Cerebellar nuclear complex (tissue), 1 donor: Measurements from ENCODE around the gene EMILIN1.

ENCODE experiments used
- DNase-seq, 2 experiments: peaks; one replicate each; lab custom pipeline; 2025; lab: John Stamatoyannopoulos, UW

Gene EMILIN1

GRCh38 chr2:27080140-27080469 is 1.7 kb downstream of the EMILIN1 start:
- no peak for DNase-seq

- DNase-seq = no peak
Measured at GRCh38 chr2:27080603-27080936, 2.2 kb downstream of the EMILIN1 start.

DNA sequence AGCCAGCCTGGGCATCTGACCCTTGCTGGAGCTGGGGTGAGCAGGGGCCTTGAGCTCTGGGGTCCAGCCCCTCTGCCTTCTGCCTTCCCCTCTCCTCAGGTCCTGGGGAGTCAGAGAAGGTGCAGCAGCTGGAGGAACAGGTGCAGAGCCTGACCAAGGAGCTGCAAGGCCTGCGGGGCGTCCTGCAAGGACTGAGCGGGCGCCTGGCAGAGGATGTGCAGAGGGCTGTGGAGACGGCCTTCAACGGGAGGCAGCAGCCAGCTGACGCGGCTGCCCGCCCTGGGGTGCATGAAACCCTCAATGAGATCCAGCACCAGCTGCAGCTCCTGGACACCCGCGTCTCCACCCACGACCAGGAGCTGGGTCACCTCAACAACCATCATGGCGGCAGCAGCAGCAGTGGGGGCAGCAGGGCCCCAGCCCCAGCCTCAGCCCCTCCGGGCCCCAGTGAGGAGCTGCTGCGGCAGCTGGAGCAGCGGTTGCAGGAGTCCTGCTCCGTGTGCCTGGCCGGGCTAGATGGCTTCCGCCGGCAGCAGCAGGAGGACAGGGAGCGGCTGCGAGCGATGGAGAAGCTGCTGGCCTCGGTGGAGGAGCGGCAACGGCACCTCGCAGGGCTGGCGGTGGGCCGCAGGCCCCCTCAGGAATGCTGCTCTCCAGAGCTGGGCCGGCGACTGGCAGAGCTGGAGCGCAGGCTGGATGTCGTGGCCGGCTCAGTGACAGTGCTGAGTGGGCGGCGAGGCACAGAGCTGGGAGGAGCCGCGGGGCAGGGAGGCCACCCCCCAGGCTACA is 3.8 kb downstream of the EMILIN1 start:
- DNase-seq = no peak

DNA sequence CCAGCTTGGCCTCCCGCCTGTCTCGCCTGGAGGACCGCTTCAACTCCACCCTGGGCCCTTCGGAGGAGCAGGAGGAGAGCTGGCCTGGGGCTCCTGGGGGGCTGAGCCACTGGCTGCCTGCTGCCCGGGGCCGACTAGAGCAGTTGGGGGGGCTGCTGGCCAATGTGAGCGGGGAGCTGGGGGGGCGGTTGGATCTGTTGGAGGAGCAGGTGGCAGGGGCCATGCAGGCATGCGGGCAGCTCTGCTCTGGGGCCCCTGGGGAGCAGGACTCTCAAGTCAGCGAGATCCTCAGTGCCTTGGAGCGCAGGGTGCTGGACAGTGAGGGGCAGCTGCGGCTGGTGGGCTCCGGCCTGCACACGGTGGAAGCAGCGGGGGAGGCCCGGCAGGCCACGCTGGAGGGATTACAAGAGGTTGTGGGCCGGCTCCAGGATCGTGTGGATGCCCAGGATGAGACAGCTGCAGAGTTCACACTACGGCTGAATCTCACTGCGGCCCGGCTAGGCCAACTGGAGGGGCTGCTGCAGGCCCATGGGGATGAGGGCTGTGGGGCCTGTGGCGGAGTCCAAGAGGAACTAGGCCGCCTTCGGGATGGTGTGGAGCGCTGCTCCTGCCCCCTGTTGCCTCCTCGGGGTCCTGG is 4.5 kb downstream of the EMILIN1 start:
- no peak for DNase-seq

- DNase-seq = no peak
Measured at GRCh38 chr2:27083410-27084296, 5.2 kb downstream of the EMILIN1 start.

DNA sequence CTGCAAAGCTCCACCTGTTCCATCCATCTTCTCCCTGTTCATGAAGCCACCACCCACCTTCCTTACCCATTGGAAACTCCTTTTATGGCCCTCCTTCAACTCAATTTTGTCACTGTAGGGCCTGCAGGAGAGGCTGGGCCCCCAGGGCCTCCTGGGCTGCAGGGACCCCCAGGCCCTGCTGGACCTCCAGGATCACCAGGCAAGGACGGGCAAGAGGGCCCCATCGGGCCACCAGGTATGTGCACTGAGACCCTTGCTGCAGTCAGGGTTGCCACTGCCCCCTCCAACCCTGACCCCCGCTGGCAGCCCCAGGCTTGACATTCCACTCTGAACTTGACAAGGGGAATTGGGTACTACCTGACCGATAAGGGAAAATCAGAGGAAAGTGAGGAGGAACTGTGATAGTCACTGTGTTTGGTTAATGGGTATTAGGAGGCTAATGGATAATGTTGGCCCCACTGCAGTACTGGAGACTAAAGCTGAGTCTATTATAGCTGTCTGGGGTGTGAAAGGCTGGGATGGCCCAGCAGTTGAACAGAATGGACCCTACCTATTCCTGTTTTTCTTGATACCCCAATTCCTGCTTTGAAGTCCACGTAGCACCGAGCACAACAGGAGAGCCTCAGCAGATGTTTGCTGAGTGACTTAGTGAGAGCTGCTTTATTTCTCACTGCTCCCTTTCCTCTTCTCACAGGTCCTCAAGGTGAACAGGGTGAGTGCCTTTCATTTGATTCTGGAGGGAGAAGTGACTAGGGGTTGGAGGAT is 6.1 kb downstream of the EMILIN1 start:
- no peak for DNase-seq

GRCh38 chr2:27085062-27085672 is 6.8 kb downstream of the EMILIN1 start:
- no peak for DNase-seq

DNA sequence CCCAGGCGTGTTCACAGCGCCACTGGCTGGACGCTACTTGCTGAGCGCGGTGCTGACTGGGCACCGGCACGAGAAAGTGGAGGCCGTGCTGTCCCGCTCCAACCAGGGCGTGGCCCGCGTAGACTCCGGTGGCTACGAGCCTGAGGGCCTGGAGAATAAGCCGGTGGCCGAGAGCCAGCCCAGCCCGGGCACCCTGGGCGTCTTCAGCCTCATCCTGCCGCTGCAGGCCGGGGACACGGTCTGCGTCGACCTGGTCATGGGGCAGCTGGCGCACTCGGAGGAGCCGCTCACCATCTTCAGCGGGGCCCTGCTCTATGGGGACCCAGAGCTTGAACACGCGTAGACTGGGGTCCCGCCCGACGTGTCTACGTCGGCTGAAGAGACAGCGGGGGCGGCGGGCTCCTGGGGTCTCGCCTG is 7.3 kb downstream of the EMILIN1 start:
- no peak for DNase-seq

GRCh38 chr2:27086090-27086723 is 7.8 kb downstream of the EMILIN1 start:
- DNase-seq = peak; percentile 29 to 80

GRCh38 chr2:27086724-27087593 is 8.5 kb downstream of the EMILIN1 start, which contains the start of gene KHK:
Gene KHK (plus strand): TSS chr2:27086772. CDS start chr2:27087260, 488 bp downstream.
- no peak for DNase-seq

- no peak for DNase-seq
Measured at GRCh38 chr2:27087823-27088410, 9.5 kb downstream of the EMILIN1 start.

DNA sequence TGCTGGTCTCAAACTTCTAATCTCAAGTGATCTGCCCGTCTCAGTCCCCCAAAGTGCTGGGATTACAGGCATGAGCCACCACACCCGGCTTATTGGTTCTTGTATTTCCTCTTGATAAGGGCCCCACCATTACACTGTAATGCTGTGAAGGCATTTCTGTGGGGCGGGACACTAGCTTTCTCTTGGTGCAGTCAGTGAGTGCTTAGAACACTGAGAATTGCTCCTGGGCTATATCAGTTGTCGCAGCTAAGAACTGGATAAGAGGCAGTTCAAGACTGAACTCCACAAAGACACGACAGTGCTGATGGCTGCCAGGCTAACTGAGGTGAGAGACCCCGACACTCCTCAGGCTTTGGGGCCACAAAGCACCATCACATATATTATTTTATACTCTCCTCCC is 10.2 kb downstream of the EMILIN1 start:
- no peak for DNase-seq

DNA sequence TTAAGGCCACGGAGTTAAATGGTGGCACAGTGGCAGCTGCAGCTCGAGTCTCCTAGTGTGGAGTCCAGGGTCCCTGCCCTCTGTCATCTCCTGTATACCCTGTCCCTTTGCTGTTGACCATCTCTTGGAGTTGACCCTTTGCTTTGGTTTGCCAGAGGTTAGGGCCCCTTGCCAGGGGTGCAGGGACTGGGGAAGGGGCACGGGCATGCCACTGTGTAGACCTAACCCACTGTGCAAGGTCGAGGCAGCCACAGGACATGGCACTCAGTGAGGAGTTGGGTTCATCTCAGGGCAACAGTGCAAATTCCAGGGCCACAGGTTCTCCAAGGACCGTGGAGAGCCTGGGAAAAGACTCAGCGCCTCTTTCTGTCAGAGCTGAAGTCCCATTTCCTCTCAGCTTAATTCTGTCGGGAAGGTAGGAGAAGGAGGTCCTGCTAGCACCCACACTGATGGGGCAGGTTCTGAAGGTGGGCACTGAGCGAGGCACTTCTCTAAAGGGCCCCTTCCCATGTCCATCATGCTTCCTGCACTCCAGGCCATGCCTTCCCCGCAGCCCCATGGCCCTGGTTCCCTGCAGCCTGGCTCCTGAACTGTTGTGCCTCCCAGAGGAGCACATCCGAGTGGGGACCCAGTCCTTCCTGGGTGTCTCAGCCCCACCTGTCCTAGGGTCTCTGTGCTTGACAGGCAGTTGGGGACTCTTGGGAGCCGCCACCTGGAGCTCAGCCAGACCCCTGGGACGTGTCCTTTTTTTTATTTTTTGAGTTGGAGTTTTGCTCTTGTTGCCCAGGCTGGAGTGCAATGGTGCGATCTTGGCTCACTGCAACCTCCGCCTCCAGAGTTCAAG is 10.9 kb downstream of the EMILIN1 start:
- DNase-seq = no peak

- DNase-seq = no peak
Measured at GRCh38 chr2:27091746-27092695, 13.6 kb downstream of the EMILIN1 start.

- no peak for DNase-seq
Measured at GRCh38 chr2:27092696-27093429, 14.4 kb downstream of the EMILIN1 start.

DNA sequence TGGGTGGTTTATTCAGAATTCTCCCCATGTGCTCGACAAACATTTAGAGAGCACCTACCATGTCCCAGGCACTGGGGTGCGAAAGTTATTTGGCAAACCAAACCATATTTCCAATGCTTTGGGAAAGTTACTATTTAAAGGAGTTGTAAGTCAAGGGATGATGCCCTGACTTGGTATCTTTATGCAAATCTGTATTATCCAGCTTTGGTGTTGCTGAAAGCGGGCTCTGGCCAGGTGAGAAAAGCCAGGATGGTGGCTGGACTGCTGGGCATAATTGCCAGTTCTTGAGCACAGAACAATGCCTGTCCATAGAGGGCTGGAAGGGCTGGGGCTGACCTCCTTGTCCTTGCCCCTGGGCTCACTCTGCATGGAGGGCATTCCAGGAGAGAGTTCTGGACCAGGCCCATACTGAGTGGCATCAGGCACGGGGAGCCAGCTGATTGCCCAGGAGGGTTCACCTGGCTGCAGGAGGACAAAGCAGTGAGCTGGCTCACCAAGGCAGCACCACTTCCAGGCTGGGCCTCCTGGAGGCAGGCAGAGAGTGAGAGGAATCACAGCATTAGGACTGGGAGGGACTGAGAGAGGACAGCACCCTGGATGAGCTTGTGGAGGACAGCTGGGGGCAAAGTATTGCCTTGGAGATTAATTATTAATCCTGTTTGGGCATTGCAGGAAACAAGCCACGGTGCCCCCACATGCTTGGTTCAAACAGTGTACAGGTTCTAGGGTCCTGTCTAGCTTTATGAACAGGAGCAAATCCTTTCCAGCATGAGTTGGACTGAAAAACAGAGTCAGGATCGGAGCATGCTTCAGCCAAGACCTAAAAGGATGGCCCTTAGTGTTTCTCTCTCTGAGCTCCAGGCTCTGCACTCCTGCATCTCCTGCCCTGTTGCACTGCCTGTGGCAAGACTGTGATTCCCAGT is 15.3 kb downstream of the EMILIN1 start:
- DNase-seq = no peak
